HepG2 (cell line): Measurements from ENCODE around the gene FAM131A. TPM values are rescaled to one million over a fixed set of nuclear protein-coding genes. Genes with fewer than 3 reads are reported as not detected.

Source experiments
- CERS6 ChIP-seq: sonication (generic); formaldehyde crosslinking; IDR thresholded peaks from 2 replicates; pipeline ENCODE4 v1.5.0; 2020; ENCODE audit warnings: missing genetic modification reagents
- EHMT2 ChIP-seq: fragments of 200-600 bp; sonication (generic); IDR thresholded peaks from 2 replicates; pipeline ENCODE4 v1.7.0; 2017; ENCODE audit warnings: antibody characterized with exemption, low read depth, low read length, borderline replicate concordance
- FOXP4 ChIP-seq: sonication (generic); formaldehyde crosslinking; IDR thresholded peaks from 2 replicates; pipeline ENCODE4 v1.4.0; 2020; ENCODE audit warnings: missing genetic modification reagents
- KAT8 ChIP-seq: IDR thresholded peaks from 2 replicates; pipeline ENCODE4 v1.6.1; 2016; ENCODE audit warnings: missing genetic modification reagents, missing compliant biosample characterization
- NFAT5 ChIP-seq: sonication (generic); formaldehyde crosslinking; IDR thresholded peaks from 2 replicates; pipeline ENCODE4 v1.4.0; 2020; ENCODE audit warnings: missing genetic modification reagents
- NONO ChIP-seq, 2 experiments: fragments of 450-650 bp in 1 of 2; sonication (generic) in 1 of 2; formaldehyde crosslinking in 1 of 2; IDR thresholded peaks in 1 of 2; conservative IDR thresholded peaks in 1 of 2; 2 replicates each; pipeline versions ENCODE4 v1.6.1 to v1.8.0; 2017 to 2022; ENCODE audit warnings: mild to moderate bottlenecking in 1 of 2, missing genetic modification reagents in 1 of 2, moderate library complexity in 1 of 2
- PAWR ChIP-seq: sonication (generic); formaldehyde crosslinking; IDR thresholded peaks from 2 replicates; pipeline ENCODE4 v1.4.0; 2020; ENCODE audit warnings: missing genetic modification reagents, mild to moderate bottlenecking, borderline replicate concordance
- PBX2 ChIP-seq: IDR thresholded peaks from 2 replicates; pipeline ENCODE4 v1.6.1; 2016; ENCODE audit warnings: control low read depth
- RFX3 ChIP-seq: IDR thresholded peaks from 2 replicates; pipeline ENCODE4 v1.6.1; 2016; ENCODE audit warnings: missing biosample characterization, missing genetic modification reagents
- SALL2 ChIP-seq: sonication (generic); formaldehyde crosslinking; IDR thresholded peaks from 2 replicates; pipeline ENCODE4 v1.8.1; 2023; ENCODE audit warnings: mild to moderate bottlenecking, missing genetic modification reagents, inconsistent platforms
- TAF15 ChIP-seq: fragments of 200-400 bp; formaldehyde crosslinking; IDR thresholded peaks from one replicate; pipeline ENCODE4 v1.6.1; 2018; ENCODE audit warnings: mild to moderate bottlenecking, low read depth, low read length; ENCODE audit not compliant: poor library complexity, severe bottlenecking
- ZBTB38 ChIP-seq: sonication (generic); formaldehyde crosslinking; IDR thresholded peaks from 2 replicates; pipeline ENCODE4 v1.5.1; 2020; ENCODE audit warnings: mild to moderate bottlenecking, missing genetic modification reagents
- ZNF652 ChIP-seq: IDR thresholded peaks from 2 replicates; pipeline ENCODE4 v1.6.1; 2016; ENCODE audit warnings: low read depth, borderline replicate concordance
- ZNF672 ChIP-seq: sonication (generic); formaldehyde crosslinking; IDR thresholded peaks from 2 replicates; pipeline ENCODE4 v1.8.1; 2022; ENCODE audit warnings: missing genetic modification reagents
- ZNF777 ChIP-seq: sonication (generic); formaldehyde crosslinking; IDR thresholded peaks from 2 replicates; pipeline ENCODE4 v1.4.0; 2020; ENCODE audit warnings: missing genetic modification reagents
- ZNF83 ChIP-seq: sonication (generic); formaldehyde crosslinking; IDR thresholded peaks from 2 replicates; pipeline ENCODE4 v1.4.0; 2020; ENCODE audit warnings: missing genetic modification reagents, mild to moderate bottlenecking, borderline replicate concordance
- ZZZ3 ChIP-seq: sonication (generic); formaldehyde crosslinking; IDR thresholded peaks from 2 replicates; pipeline ENCODE4 v1.4.0; 2020; ENCODE audit warnings: missing genetic modification reagents, mild to moderate bottlenecking, borderline replicate concordance
- polyA plus RNA-seq, 8 experiments: library from polyadenylated mRNA; depleted of rRNA in 3 of 8; stranded (reverse) in 7 of 8; unstranded in 1 of 8; fragments of >200 nt; fragmentation: Illumina TruSeq in 4 of 8; extraction: Trizol in 4 of 8; gene quantifications; 2 replicates each; pipeline versions ENCODE4 v1.2.1 to v1.2.3, GENCODE V29; 2011 to 2016; ENCODE audit warnings: low read depth in 4 of 8, missing spikeins in 1 of 8, mixed read lengths in 1 of 8; ENCODE audit not compliant: insufficient read depth in 1 of 8
- total RNA-seq, 5 experiments: library from RNA; depleted of rRNA; stranded (reverse); fragments of >200 nt; fragmentation: Illumina TruSeq; extraction: Trizol; gene quantifications; 2 replicates each; pipeline ENCODE4 v1.2.3, GENCODE V29; 2016; ENCODE audit warnings: low read depth in 1 of 5
- TF ChIP-seq, protein P1 (sequence below): sonication (generic); formaldehyde crosslinking; IDR thresholded peaks from 2 replicates; pipeline ENCODE4 v1.8.1; 2022; ENCODE audit warnings: mild to moderate bottlenecking, missing genetic modification reagents

The FAM131A gene
- total and polyA plus RNA-seq, 2 of the 13 experiments (the other 11 are each of a cell fraction or from before 2014, with no cell fraction given), result 9.2 to 9.3 TPM

DNA sequence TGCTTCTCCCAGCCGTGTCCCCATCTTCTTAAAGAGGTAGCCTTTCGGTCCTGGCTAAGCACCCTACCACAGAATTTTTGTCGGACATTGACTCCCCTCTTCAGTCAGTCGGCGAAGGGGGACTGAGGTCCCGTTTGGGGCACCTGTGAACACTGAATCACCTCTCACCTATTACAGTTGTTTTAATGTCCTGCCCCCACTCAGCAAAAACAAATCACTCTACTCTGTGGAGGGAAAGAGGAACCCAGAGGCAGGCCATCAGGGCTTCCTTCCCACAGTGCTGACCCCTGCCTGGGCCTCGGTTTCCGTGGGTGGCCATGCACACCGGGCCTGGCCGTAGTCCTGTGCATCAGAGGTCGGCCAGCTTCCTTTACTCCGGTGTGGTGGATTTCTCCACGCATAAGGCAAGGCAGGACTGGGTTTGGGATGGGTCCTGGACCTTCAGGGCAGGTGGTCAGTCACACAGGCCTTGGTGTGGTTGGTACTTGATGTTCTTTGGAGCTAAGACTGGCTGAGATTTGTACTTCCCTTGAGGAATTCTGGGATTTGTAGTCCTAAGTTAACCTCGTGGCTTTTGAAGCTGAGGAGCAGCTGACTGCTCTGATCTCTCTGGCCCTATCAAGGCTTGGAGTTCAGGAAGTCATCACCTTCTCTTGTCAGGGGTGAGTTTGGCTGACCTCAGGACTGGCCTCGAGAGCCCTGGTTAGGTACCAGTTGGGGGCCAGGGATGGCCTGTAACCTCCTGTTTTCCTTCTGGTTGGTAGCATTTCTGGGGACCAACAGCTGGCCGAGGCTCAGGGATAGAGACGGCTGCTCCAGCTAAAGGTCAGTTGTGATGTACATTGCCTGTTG, 627 bp upstream of the FAM131A start (continued):
- TF ChIP-seq SALL2 (CRISPR knock-in tag) (no peak), FOXP4 (CRISPR knock-in tag) (no peak), TAF15 (no peak), RFX3 (no peak), ZZZ3 (CRISPR knock-in tag) (no peak), PBX2 (CRISPR knock-in tag) (no peak), KAT8 (CRISPR knock-in tag) (no peak; the same call in 1 of the 2 replicates), NONO (IDR thresholded peaks at IDR 0.05) (no peak), NONO (CRISPR knock-in tag; conservative IDR thresholded peaks at IDR 0.05) (peak; percentile 26; the same call in 1 of the 2 replicates), ZNF83 (no peak), ZNF777 (CRISPR knock-in tag) (0 out of 2 replicates have a peak, but pooled peaks have one; percentile 31), PAWR (CRISPR knock-in tag) (no peak), ZBTB38 (CRISPR knock-in tag) (no peak), ZNF652 (CRISPR knock-in tag) (no peak), EHMT2 (no peak), CERS6 (CRISPR knock-in tag) (no peak), NFAT5 (no peak), ZNF672 (CRISPR knock-in tag) (no peak)
- TF ChIP-seq, protein P1, sequence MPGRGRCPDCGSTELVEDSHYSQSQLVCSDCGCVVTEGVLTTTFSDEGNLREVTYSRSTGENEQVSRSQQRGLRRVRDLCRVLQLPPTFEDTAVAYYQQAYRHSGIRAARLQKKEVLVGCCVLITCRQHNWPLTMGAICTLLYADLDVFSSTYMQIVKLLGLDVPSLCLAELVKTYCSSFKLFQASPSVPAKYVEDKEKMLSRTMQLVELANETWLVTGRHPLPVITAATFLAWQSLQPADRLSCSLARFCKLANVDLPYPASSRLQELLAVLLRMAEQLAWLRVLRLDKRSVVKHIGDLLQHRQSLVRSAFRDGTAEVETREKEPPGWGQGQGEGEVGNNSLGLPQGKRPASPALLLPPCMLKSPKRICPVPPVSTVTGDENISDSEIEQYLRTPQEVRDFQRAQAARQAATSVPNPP (CRISPR knock-in tag), result no peak
